Measurements from ENCODE around the gene CDKAL1.

- TF ChIP-seq CTCF (IDR thresholded peaks at IDR 0.05; ENCODE audit: poor library complexity) = no peak
- no peak for TF ChIP-seq EZH2 (IDR thresholded peaks at IDR 0.05; ENCODE audit: borderline replicate concordance)
- no peak for TF ChIP-seq EZH2phosphoT487 (IDR thresholded peaks at IDR 0.05; ENCODE audit: low read depth, severe bottlenecking, unreplicated experiment)
Observed at GRCh38 chr6:20691185-20691584, 156.9 kb downstream of the CDKAL1 start.

All from hepatocyte (in vitro differentiated cells).